BJ (cell line): ENCODE data around the gene MZT1. TPM values are rescaled to one million over a fixed set of nuclear protein-coding genes. Genes with fewer than 3 reads are reported as not detected.
A peak's percentile ranks its signal among the peaks of the same experiment; 100 is the strongest.

Experiments
- CTCF ChIA-PET: fragments of 350-600 bp; formaldehyde crosslinking; extraction: SDS; loops from one replicate; lab custom pipeline; 2021; ENCODE audit warnings: antibody characterized with exemption, inconsistent platforms; lab: Yijun Ruan, JAX
- POLR2A ChIA-PET: fragments of 300-600 bp; sonication (Branson Sonifier 250); formaldehyde crosslinking; extraction: SDS; loops from one replicate; lab custom pipeline; 2021; ENCODE audit warnings: antibody characterized with exemption; lab: Charles Lee
- DNase-seq: peaks from one replicate; pipeline ENCODE4 v3.0.0-alpha.2; 2011; ENCODE audit warnings: low read depth
- H3K27me3 ChIP-seq: 2 replicates; pipeline ENCODE4 v1.6.0; 2011; ENCODE audit warnings: low read length; ENCODE audit not compliant: control insufficient read depth, insufficient read depth
- H3K36me3 ChIP-seq: 2 replicates; pipeline ENCODE4 v1.5.1; 2011; ENCODE audit warnings: low read length; ENCODE audit not compliant: control insufficient read depth, insufficient read depth
- H3K4me3 ChIP-seq: 2 replicates; pipeline ENCODE4 v1.5.1; 2011; ENCODE audit warnings: low read depth, mild to moderate bottlenecking, control low read depth, low read length
- CTCF ChIP-seq: IDR thresholded peaks from 2 replicates; pipeline ENCODE4 v1.5.1; 2011; ENCODE audit warnings: low read depth, mild to moderate bottlenecking, control low read depth, inconsistent platforms, low read length, moderate library complexity; ENCODE audit not compliant: insufficient read depth
- polyA plus RNA-seq: library from polyadenylated mRNA; depleted of rRNA; stranded (reverse); fragments of >200 nt; gene quantifications from 2 replicates; pipeline ENCODE4 v1.2.3, GENCODE V29; 2011

MZT1 gene
- polyA plus RNA-seq, 1 experiment, result 3.3 TPM

GRCh38 chr13:72698164-72698563 is 29.3 kb downstream of the MZT1 start:
- CTCF ChIA-PET, result interaction anchor here (3.3 kb wide), 1 partner anchor 55 kb away, joined by 15 read pairs; no protein-coding TSS in a partner anchor
- POLR2A ChIA-PET, result no interaction called here
- H3K4me3 ChIP-seq, result no peak overlapping the region
- no peak for TF ChIP-seq CTCF
- no peaks in the 10 kb centered on the region for H3K36me3 ChIP-seq
- H3K27me3 ChIP-seq, result no peaks in the 10 kb centered on the region
- no peak for DNase-seq

- no peak overlapping the region for H3K4me3 ChIP-seq
- H3K36me3 ChIP-seq, result no peaks in the 10 kb centered on the region
- no peak for DNase-seq
- peak; percentile 16; the same call in 1 of the 2 replicates for TF ChIP-seq CTCF
- ChIA-PET POLR2A (no interaction called here), CTCF (interaction anchor here (1.2 to 3.3 kb wide), 4 partner anchors 10 to 53 kb away, joined by 3 to 15 read pairs (median 6); no protein-coding TSS in a partner anchor)
- no peaks in the 10 kb centered on the region for H3K27me3 ChIP-seq
Measured at GRCh38 chr13:72696579-72696978, 30.9 kb downstream of the MZT1 start.

- ChIA-PET POLR2A (no interaction called here), CTCF (interaction anchor here (1.1 to 1.8 kb wide), 2 partner anchors 51 to 60 kb away, joined by 4 read pairs; no protein-coding TSS in a partner anchor)
- H3K4me3 ChIP-seq, result no peak overlapping the region
- DNase-seq, result no peak
- H3K36me3 ChIP-seq, result no peaks in the 10 kb centered on the region
- no peak for TF ChIP-seq CTCF
- H3K27me3 ChIP-seq, result no peaks in the 10 kb centered on the region
Measured at GRCh38 chr13:72694314-72694713, 33.1 kb downstream of the MZT1 start.

- Histone ChIP-seq H3K27me3 (no peaks in the 10 kb centered on the region), H3K36me3 (no peaks in the 10 kb centered on the region), H3K4me3 (no peak overlapping the region)
- ChIA-PET POLR2A (no interaction called here), CTCF (interaction anchor here (1.1 to 1.8 kb wide), 2 partner anchors 51 to 59 kb away, joined by 4 read pairs; no protein-coding TSS in a partner anchor)
- no peak for TF ChIP-seq CTCF
- no peak for DNase-seq
Measured at GRCh38 chr13:72693832-72694231, 33.6 kb downstream of the MZT1 start.

GRCh38 chr13:72692884-72693514 is 34.4 kb downstream of the MZT1 start:
- ChIA-PET CTCF (no interaction called here), POLR2A (no interaction called here)
- H3K36me3 ChIP-seq, result no peaks in the 10 kb centered on the region
- no peak overlapping the region for H3K4me3 ChIP-seq
- no peak for TF ChIP-seq CTCF
- H3K27me3 ChIP-seq, result no peaks in the 10 kb centered on the region
- DNase-seq, result no peak
